ENCODE measurements around the gene LOXL1.

Gene LOXL1

GRCh38 chr15:73945130-73945508, 18.9 kb downstream of the LOXL1 start:
- DNase-seq (ENCODE audit: low read depth) = no peak
- H3K4me3 ChIP-seq (ENCODE audit: low read length) = no peak overlapping the region
- TF ChIP-seq, protein P1, sequence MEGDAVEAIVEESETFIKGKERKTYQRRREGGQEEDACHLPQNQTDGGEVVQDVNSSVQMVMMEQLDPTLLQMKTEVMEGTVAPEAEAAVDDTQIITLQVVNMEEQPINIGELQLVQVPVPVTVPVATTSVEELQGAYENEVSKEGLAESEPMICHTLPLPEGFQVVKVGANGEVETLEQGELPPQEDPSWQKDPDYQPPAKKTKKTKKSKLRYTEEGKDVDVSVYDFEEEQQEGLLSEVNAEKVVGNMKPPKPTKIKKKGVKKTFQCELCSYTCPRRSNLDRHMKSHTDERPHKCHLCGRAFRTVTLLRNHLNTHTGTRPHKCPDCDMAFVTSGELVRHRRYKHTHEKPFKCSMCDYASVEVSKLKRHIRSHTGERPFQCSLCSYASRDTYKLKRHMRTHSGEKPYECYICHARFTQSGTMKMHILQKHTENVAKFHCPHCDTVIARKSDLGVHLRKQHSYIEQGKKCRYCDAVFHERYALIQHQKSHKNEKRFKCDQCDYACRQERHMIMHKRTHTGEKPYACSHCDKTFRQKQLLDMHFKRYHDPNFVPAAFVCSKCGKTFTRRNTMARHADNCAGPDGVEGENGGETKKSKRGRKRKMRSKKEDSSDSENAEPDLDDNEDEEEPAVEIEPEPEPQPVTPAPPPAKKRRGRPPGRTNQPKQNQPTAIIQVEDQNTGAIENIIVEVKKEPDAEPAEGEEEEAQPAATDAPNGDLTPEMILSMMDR (IDR thresholded peaks at IDR 0.05; ENCODE audit: insufficient read depth, low read depth, low read length, missing control alignments) = no peak

GRCh38 chr15:73946046-73946721, 19.9 kb downstream of the LOXL1 start:
- TF ChIP-seq, protein P1 (IDR thresholded peaks at IDR 0.05; ENCODE audit: insufficient read depth, low read depth, low read length, missing control alignments) = no peak
- DNase-seq (ENCODE audit: low read depth) = no peak
- H3K4me3 ChIP-seq (ENCODE audit: low read length) = no peak overlapping the region

DNA sequence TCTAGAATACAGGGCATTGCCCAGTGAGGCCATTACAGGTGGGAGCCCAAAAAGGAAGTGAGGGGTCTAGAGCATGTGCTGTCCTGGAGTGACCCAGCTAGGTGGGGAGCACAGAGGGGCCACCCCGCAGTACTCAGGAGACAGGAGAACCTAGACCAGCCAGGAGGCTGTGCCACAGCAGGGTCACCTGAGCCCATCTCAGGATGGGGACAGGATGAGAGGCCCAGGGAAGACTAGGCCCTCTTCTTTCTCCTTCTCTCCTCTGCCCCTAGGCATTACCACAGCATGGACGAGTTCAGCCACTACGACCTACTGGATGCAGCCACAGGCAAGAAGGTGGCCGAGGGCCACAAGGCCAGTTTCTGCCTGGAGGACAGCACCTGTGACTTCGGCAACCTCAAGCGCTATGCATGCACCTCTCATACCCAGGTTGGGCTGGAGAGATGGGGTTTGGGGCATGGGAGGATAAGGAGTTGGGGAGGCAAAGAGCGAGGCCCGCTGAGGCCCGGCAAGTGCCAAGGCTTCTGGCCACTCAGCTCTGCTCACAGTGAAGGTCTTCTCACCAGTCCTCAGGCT, 20.6 kb downstream of the LOXL1 start:
- TF ChIP-seq, protein P1 (IDR thresholded peaks at IDR 0.05; ENCODE audit: insufficient read depth, low read depth, low read length, missing control alignments) = no peak
- H3K4me3 ChIP-seq (ENCODE audit: low read length) = no peak overlapping the region
- no peak for DNase-seq (ENCODE audit: low read depth)

DNA sequence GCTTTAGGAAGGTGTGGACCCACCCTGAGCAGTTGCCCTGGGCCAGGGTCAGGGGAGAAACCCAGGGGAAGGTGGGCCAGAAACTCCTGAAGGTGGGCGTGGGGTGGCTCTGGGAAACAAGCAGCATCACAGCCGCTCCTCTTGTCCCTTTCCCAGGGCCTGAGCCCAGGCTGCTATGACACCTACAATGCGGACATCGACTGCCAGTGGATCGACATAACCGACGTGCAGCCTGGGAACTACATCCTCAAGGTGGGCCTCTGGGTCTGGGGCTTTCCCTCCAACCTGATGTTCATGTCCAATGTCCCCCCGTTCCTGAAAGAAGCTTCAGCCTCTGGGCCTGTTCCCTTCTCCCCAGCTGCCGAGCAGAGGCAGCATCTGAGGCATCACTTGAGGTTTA, 21.4 kb downstream of the LOXL1 start:
- DNase-seq (ENCODE audit: low read depth) = no peak
- TF ChIP-seq, protein P1 (IDR thresholded peaks at IDR 0.05; ENCODE audit: insufficient read depth, low read depth, low read length, missing control alignments) = no peak
- no peak overlapping the region for H3K4me3 ChIP-seq (ENCODE audit: low read length)

GRCh38 chr15:73948396-73948795, 22.1 kb downstream of the LOXL1 start:
- no peak overlapping the region for H3K4me3 ChIP-seq (ENCODE audit: low read length)
- no peak for DNase-seq (ENCODE audit: low read depth)
- TF ChIP-seq, protein P1 (IDR thresholded peaks at IDR 0.05; ENCODE audit: insufficient read depth, low read depth, low read length, missing control alignments) = no peak

DNA sequence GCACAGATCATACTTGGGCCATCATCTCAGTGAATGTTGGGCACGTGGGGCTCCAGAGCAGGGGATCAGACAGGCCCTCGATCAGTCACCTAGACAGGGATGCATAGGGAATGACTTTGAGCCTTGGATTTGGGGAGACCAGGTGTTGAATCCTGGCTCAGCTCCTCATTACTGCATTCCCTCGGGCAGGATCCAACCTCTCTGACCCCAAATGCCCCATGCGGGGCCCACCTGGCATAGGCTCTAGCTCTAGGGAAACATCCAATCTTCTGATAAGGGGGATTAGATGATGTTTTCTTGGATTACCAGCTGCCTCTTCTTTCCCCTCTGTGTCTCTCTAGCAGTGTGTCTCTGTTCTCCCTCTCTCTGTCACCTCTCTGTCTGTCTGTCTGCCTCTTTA, 22.7 kb downstream of the LOXL1 start:
- no peak for DNase-seq (ENCODE audit: low read depth)
- TF ChIP-seq, protein P1 (IDR thresholded peaks at IDR 0.05; ENCODE audit: insufficient read depth, low read depth, low read length, missing control alignments) = no peak
- H3K4me3 ChIP-seq (ENCODE audit: low read length) = no peak overlapping the region

GRCh38 chr15:73949496-73949895, 23.2 kb downstream of the LOXL1 start:
- no peak for DNase-seq (ENCODE audit: low read depth)
- TF ChIP-seq, protein P1 (IDR thresholded peaks at IDR 0.05; ENCODE audit: insufficient read depth, low read depth, low read length, missing control alignments) = no peak

More at GRCh38 chr15:73949496-73949895, 23.2 kb downstream of the LOXL1 start:
- H3K4me3 ChIP-seq (ENCODE audit: low read length) = no peak overlapping the region

All from epithelial cell of esophagus (primary cell).